Measurements from ENCODE around the gene EYS.

Gene EYS

DNA sequence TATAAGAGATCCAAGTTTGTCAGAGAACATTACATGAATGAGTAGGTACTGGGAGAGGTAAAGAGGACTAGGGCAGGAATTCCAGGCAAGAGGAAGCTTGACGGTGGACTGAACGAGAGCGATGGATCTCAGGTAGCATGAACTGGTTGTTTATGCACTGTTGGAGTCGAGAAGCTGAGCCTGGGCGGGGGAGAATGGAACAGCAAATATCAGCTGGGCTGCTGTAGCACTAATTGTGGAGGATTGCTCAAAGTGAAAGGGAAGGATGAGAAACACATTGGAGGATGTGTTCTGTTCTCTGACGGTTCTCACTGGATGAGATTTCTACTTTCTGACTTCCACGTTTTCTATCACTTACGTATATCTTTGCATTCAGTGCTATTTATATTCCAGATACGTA lies 1907.2 kb downstream of the EYS start:
- Histone ChIP-seq H3K9ac (no peak overlapping the region), H2AFZ (ENCODE audit: low read depth) (no peak overlapping the region), H3K27me3 (ENCODE audit: insufficient read depth, low read depth) (no peaks in the 10 kb centered on the region), H3K4me3 (IDR thresholded peaks at IDR 0.05; ENCODE audit: insufficient read depth, low read depth, low read length) (no peak overlapping the region), H4K20me1 (ENCODE audit: insufficient read depth) (no peaks in the 10 kb centered on the region), H3K79me2 (ENCODE audit: insufficient read depth, low read depth) (no peaks in the 10 kb centered on the region), H3K4me1 (ENCODE audit: low read depth, poor library complexity, severe bottlenecking) (no peaks in the 10 kb centered on the region), H3K27ac (no peak overlapping the region), H3K36me3 (ENCODE audit: insufficient read depth) (no peaks in the 10 kb centered on the region), H3K4me2 (no peak overlapping the region)
- TF ChIP-seq, protein P1, sequence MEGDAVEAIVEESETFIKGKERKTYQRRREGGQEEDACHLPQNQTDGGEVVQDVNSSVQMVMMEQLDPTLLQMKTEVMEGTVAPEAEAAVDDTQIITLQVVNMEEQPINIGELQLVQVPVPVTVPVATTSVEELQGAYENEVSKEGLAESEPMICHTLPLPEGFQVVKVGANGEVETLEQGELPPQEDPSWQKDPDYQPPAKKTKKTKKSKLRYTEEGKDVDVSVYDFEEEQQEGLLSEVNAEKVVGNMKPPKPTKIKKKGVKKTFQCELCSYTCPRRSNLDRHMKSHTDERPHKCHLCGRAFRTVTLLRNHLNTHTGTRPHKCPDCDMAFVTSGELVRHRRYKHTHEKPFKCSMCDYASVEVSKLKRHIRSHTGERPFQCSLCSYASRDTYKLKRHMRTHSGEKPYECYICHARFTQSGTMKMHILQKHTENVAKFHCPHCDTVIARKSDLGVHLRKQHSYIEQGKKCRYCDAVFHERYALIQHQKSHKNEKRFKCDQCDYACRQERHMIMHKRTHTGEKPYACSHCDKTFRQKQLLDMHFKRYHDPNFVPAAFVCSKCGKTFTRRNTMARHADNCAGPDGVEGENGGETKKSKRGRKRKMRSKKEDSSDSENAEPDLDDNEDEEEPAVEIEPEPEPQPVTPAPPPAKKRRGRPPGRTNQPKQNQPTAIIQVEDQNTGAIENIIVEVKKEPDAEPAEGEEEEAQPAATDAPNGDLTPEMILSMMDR (conservative IDR thresholded peaks at IDR 0.05; ENCODE audit: low read depth, low read length), result no peak

DNA sequence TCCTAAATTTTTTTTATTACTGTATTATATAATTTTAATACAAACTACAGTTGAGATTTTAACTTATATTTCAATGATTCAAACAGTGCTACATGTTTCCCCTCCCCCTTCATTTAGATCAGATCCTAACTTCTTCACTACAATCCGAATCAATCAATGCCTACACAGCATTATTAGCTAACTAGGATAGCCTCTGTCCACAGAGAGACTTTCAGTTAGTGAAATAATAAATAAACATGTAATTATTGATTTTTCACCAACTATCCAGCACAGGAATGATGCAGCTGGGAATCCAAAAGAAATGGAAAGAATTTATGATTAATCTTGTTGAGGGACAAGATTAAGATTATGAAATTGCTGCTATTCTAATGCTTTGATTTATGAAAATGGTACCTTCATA lies 1907.7 kb downstream of the EYS start:
- Histone ChIP-seq H3K4me3 (IDR thresholded peaks at IDR 0.05; ENCODE audit: insufficient read depth, low read depth, low read length) (no peak overlapping the region), H3K9ac (no peak overlapping the region), H3K27ac (no peak overlapping the region), H3K36me3 (ENCODE audit: insufficient read depth) (no peaks in the 10 kb centered on the region), H3K79me2 (ENCODE audit: insufficient read depth, low read depth) (no peaks in the 10 kb centered on the region), H4K20me1 (ENCODE audit: insufficient read depth) (no peaks in the 10 kb centered on the region), H3K4me1 (ENCODE audit: low read depth, poor library complexity, severe bottlenecking) (no peaks in the 10 kb centered on the region), H3K27me3 (ENCODE audit: insufficient read depth, low read depth) (no peaks in the 10 kb centered on the region), H2AFZ (ENCODE audit: low read depth) (no peak overlapping the region), H3K4me2 (no peak overlapping the region)
- TF ChIP-seq, protein P1 (conservative IDR thresholded peaks at IDR 0.05; ENCODE audit: low read depth, low read length), result no peak

DNA sequence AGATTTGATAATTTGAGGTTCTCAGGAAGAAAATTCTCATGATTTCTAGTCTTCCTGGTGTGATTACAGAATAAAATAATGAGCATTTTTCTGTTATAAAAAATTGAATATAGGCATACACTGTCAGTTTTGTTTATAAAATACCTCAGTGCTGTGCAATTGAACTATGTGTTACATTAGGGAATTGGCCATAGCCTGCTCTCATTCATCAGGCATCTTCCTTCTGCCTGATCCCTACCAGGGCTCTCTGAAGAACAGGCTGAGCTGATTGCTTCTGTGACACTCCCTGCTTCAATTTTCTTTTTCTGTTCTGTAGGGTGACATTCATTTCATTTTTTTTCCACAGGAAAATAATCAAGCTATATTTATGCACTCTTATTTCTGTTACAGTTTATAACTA lies 1908.6 kb downstream of the EYS start:
- Histone ChIP-seq H3K36me3 (ENCODE audit: insufficient read depth) (no peaks in the 10 kb centered on the region), H2AFZ (ENCODE audit: low read depth) (no peak overlapping the region), H3K4me1 (ENCODE audit: low read depth, poor library complexity, severe bottlenecking) (no peaks in the 10 kb centered on the region), H3K27ac (no peak overlapping the region), H3K79me2 (ENCODE audit: insufficient read depth, low read depth) (no peaks in the 10 kb centered on the region), H3K4me3 (IDR thresholded peaks at IDR 0.05; ENCODE audit: insufficient read depth, low read depth, low read length) (no peak overlapping the region), H4K20me1 (ENCODE audit: insufficient read depth) (no peaks in the 10 kb centered on the region), H3K27me3 (ENCODE audit: insufficient read depth, low read depth) (no peaks in the 10 kb centered on the region), H3K9ac (no peak overlapping the region), H3K4me2 (no peak overlapping the region)
- TF ChIP-seq, protein P1 (conservative IDR thresholded peaks at IDR 0.05; ENCODE audit: low read depth, low read length), result no peak

DNA sequence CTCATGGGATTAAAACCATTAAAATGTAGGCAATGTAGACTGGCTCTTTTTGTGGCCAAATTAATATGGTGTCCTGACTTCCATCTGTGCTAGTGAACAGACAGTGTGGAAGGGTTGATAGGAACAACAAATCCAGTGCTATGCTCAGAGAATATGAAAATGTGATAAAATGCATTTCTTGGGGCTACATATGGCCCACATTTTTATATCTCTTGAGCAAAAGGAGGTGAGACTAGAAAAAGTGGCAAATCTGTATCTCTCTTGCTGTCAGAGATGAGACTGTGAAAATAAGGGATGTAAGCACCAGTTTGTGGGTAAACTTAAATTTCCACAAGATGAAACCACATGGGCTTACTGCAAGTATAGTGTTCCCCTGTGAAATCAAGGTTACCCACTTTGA lies 1909.3 kb downstream of the EYS start:
- no peak overlapping the region for H3K9ac ChIP-seq
- H3K4me1 ChIP-seq (ENCODE audit: low read depth, poor library complexity, severe bottlenecking), result no peaks in the 10 kb centered on the region
- H3K27ac ChIP-seq, result no peak overlapping the region
- no peaks in the 10 kb centered on the region for H3K36me3 ChIP-seq (ENCODE audit: insufficient read depth)
- H4K20me1 ChIP-seq (ENCODE audit: insufficient read depth), result no peaks in the 10 kb centered on the region
- TF ChIP-seq, protein P1 (conservative IDR thresholded peaks at IDR 0.05; ENCODE audit: low read depth, low read length), result no peak
- no peak overlapping the region for H2AFZ ChIP-seq (ENCODE audit: low read depth)
- no peaks in the 10 kb centered on the region for H3K79me2 ChIP-seq (ENCODE audit: insufficient read depth, low read depth)
- H3K4me2 ChIP-seq, result no peak overlapping the region
- H3K4me3 ChIP-seq (IDR thresholded peaks at IDR 0.05; ENCODE audit: insufficient read depth, low read depth, low read length), result no peak overlapping the region
- H3K27me3 ChIP-seq (ENCODE audit: insufficient read depth, low read depth), result no peaks in the 10 kb centered on the region

DNA sequence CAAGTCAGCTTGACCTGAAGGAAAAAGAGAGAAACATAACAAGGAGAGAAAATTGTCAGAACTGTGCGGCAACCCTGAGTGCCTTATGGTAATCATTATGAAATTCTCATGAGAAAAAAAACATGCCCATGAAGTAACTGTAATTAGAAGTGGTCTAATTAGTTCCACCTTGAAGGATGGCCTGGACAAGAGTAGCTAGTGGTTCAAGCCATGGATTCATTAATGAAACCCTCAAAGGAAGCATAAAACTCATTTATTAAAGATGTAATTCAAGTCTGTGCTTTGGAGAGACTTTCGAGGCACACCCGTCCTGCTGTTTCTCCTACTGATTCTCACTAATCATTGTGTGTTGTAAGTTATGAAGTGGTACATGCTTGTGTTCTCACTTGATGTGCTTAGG lies 1911.2 kb downstream of the EYS start:
- Histone ChIP-seq H4K20me1 (ENCODE audit: insufficient read depth) (no peaks in the 10 kb centered on the region), H3K27ac (no peak overlapping the region), H3K4me1 (ENCODE audit: low read depth, poor library complexity, severe bottlenecking) (no peaks in the 10 kb centered on the region), H3K36me3 (ENCODE audit: insufficient read depth) (no peaks in the 10 kb centered on the region), H3K4me2 (no peak overlapping the region), H3K27me3 (ENCODE audit: insufficient read depth, low read depth) (no peaks in the 10 kb centered on the region), H2AFZ (ENCODE audit: low read depth) (no peak overlapping the region), H3K4me3 (IDR thresholded peaks at IDR 0.05; ENCODE audit: insufficient read depth, low read depth, low read length) (no peak overlapping the region), H3K79me2 (ENCODE audit: insufficient read depth, low read depth) (no peaks in the 10 kb centered on the region), H3K9ac (no peak overlapping the region)
- TF ChIP-seq, protein P1 (conservative IDR thresholded peaks at IDR 0.05; ENCODE audit: low read depth, low read length), result no peak
